ENCODE measurements around the gene STT3B.

GRCh38 chr3:31661993-31662670 lies 129.4 kb downstream of the STT3B start:
- TF ChIP-seq EZH2 (IDR thresholded peaks at IDR 0.05): no peak
- no peak for TF ChIP-seq POLR2AphosphoS5 (IDR thresholded peaks at IDR 0.05; ENCODE audit: borderline replicate concordance, low read depth, low read length)
